CD4-positive, CD25-positive, alpha-beta regulatory T cell (primary cell): ENCODE measurements around the gene PCP4. TPM values are rescaled to one million over a fixed set of nuclear protein-coding genes. Genes with fewer than 3 reads are reported as not detected.
"Not testable (repeated sequence)": the region's sequence is repeated elsewhere in the genome, so short reads cannot be mapped to it uniquely, and the experiment has no call there.

Experiments used
- ATAC-seq, 2 donors: fragments of 150-1000 bp; cut with Tn5 transposase; one replicate each; pipeline ENCODE4 v1.10.0; 2021; ENCODE audit warnings: low read depth in 2 of 2, moderate number of reproducible peaks in 2 of 2, moderate library complexity in 1 of 2
- DNase-seq, 3 donors: peaks; one replicate each; pipeline versions ENCODE4 v3.0.0 to v3.0.0-alpha.2; 2012 to 2022; ENCODE audit warnings: mixed read lengths in 1 of 3
- H3K27ac ChIP-seq: one replicate; pipeline ENCODE4 v1.7.0; 2013; ENCODE audit warnings: mild to moderate bottlenecking, low read length; ENCODE audit not compliant: insufficient read depth, poor library complexity, severe bottlenecking
- H3K27me3 ChIP-seq: one replicate; pipeline ENCODE4 v1.7.0; 2013; ENCODE audit warnings: low read length; ENCODE audit not compliant: control insufficient read depth, insufficient read depth
- H3K36me3 ChIP-seq: one replicate; pipeline ENCODE4 v1.7.0; 2013; ENCODE audit warnings: mild to moderate bottlenecking, low read length, moderate library complexity; ENCODE audit not compliant: control insufficient read depth, insufficient read depth
- H3K4me1 ChIP-seq: 2 replicates; pipeline ENCODE4 v1.7.0; 2013; ENCODE audit warnings: mild to moderate bottlenecking, low read length; ENCODE audit not compliant: insufficient read depth, control insufficient read depth, poor library complexity, severe bottlenecking
- H3K4me3 ChIP-seq: one replicate; pipeline ENCODE4 v1.7.0; 2013; ENCODE audit warnings: low read depth, mild to moderate bottlenecking, low read length, moderate library complexity
- H3K9me3 ChIP-seq, 2 experiments: 1 replicate in 1 of 2; 2 replicates in 1 of 2; pipeline ENCODE4 v1.7.0; 2013; ENCODE audit warnings: low read length in 2 of 2, mild to moderate bottlenecking in 1 of 2, moderate library complexity in 1 of 2; ENCODE audit not compliant: control insufficient read depth in 2 of 2
- H3K27ac Mint-ChIP-seq, 3 donors: one replicate each; pipeline ENCODE4 v1.8.0; 2020 to 2022; ENCODE audit warnings: mild to moderate bottlenecking in 3 of 3, mixed read lengths in 3 of 3, moderate library complexity in 2 of 3
- H3K27me3 Mint-ChIP-seq: one replicate; pipeline ENCODE4 v1.8.0; 2022; ENCODE audit warnings: mild to moderate bottlenecking, mixed read lengths
- H3K36me3 Mint-ChIP-seq: one replicate; pipeline ENCODE4 v1.8.0; 2020; ENCODE audit warnings: mixed read lengths
- H3K4me1 Mint-ChIP-seq, 4 donors: one replicate each; pipeline ENCODE4 v1.8.0; 2020 to 2022; ENCODE audit warnings: mixed read lengths in 4 of 4, mild to moderate bottlenecking in 1 of 4
- H3K4me3 Mint-ChIP-seq, 4 donors: one replicate each; pipeline ENCODE4 v1.8.0; 2020 to 2022; ENCODE audit warnings: mild to moderate bottlenecking in 4 of 4, mixed read lengths in 4 of 4, moderate library complexity in 3 of 4
- H3K9me3 Mint-ChIP-seq, 7 donors: one replicate each; pipeline ENCODE4 v1.8.0; 2020 to 2022; ENCODE audit warnings: mixed read lengths in 7 of 7, mild to moderate bottlenecking in 3 of 7, moderate library complexity in 2 of 7
- polyA plus RNA-seq, 4 donors: library from polyadenylated mRNA; unstranded; fragments of 300-500 nt; fragmentation: Illumina TruSeq; gene quantifications; one replicate each; pipeline ENCODE4 v1.2.3, GENCODE V29; 2021
- total RNA-seq: library from RNA; stranded (reverse); gene quantifications from one replicate; pipeline ENCODE4 v1.2.3, GENCODE V29; 2022

Gene PCP4
- total and polyA plus RNA-seq, 5 donors from 2014 or later: not detected

- no peak overlapping the region for H3K27ac ChIP-seq
- no peak overlapping the region for H3K4me3 Mint-ChIP-seq
- ATAC-seq (no peak), DNase-seq (no peak)
- no peaks in the 10 kb centered on the region for H3K36me3 ChIP-seq
- no peaks in the 10 kb centered on the region for H3K4me1 ChIP-seq
- no peaks in the 10 kb centered on the region for H3K27me3 ChIP-seq
- no peaks in the 10 kb centered on the region for H3K27me3 Mint-ChIP-seq
- H3K36me3 Mint-ChIP-seq: no peaks in the 10 kb centered on the region
- no peak overlapping the region for H3K4me3 ChIP-seq
- H3K9me3 Mint-ChIP-seq: peaks cover 0 to 4% (median 2%) of the 10 kb centered on the region in 7 donors
- H3K27ac Mint-ChIP-seq: no peak overlapping the region
- no peaks in the 10 kb centered on the region for H3K9me3 ChIP-seq
- no peaks in the 10 kb centered on the region for H3K4me1 Mint-ChIP-seq
Measured at GRCh38 chr21:39885119-39885848, 18.0 kb downstream of the PCP4 start.

- Histone ChIP-seq H3K4me3 (no peak overlapping the region), H3K4me1 (no peaks in the 10 kb centered on the region), H3K9me3 (no peaks in the 10 kb centered on the region), H3K36me3 (no peaks in the 10 kb centered on the region), H3K27ac (no peak overlapping the region), H3K27me3 (no peaks in the 10 kb centered on the region)
- H3K9me3 Mint-ChIP-seq: peaks cover 0 to 6% (median 2%) of the 10 kb centered on the region in 7 donors
- ATAC-seq: no peak
- no peaks in the 10 kb centered on the region for H3K36me3 Mint-ChIP-seq
- no peak overlapping the region for H3K27ac Mint-ChIP-seq
- no peaks in the 10 kb centered on the region for H3K27me3 Mint-ChIP-seq
- DNase-seq: no peak
- H3K4me1 Mint-ChIP-seq: no peaks in the 10 kb centered on the region
- no peak overlapping the region for H3K4me3 Mint-ChIP-seq
Measured at GRCh38 chr21:39888848-39889247, 21.6 kb downstream of the PCP4 start.

- DNase-seq (no peak), ATAC-seq (no peak)
- no peaks in the 10 kb centered on the region for H3K4me1 ChIP-seq
- no peaks in the 10 kb centered on the region for H3K27me3 ChIP-seq
- no peaks in the 10 kb centered on the region for H3K4me1 Mint-ChIP-seq
- H3K36me3 Mint-ChIP-seq: no peaks in the 10 kb centered on the region
- H3K27ac ChIP-seq: no peak overlapping the region
- peaks cover 0 to 5% (median 4%) of the 10 kb centered on the region in 7 donors for H3K9me3 Mint-ChIP-seq
- no peaks in the 10 kb centered on the region for H3K27me3 Mint-ChIP-seq
- no peaks in the 10 kb centered on the region for H3K9me3 ChIP-seq
- no peak overlapping the region for H3K4me3 ChIP-seq
- H3K27ac Mint-ChIP-seq: no peak overlapping the region
- no peak overlapping the region for H3K4me3 Mint-ChIP-seq
- no peaks in the 10 kb centered on the region for H3K36me3 ChIP-seq
Measured at GRCh38 chr21:39891111-39891510, 23.9 kb downstream of the PCP4 start.

GRCh38 chr21:39891863-39892262 lies 24.6 kb downstream of the PCP4 start:
- H3K4me3 Mint-ChIP-seq, H3K4me3 ChIP-seq, H3K27me3 Mint-ChIP-seq, H3K9me3 Mint-ChIP-seq, H3K4me1 ChIP-seq, H3K27me3 ChIP-seq, ATAC-seq, H3K4me1 Mint-ChIP-seq, H3K36me3 ChIP-seq, H3K9me3 ChIP-seq, H3K27ac ChIP-seq, DNase-seq, H3K27ac Mint-ChIP-seq, H3K36me3 Mint-ChIP-seq: not testable (repeated sequence)

- H3K4me3 Mint-ChIP-seq: no peak overlapping the region
- H3K27ac Mint-ChIP-seq: no peak overlapping the region
- H3K9me3 Mint-ChIP-seq: peaks cover 0 to 4% (median 1%) of the 10 kb centered on the region in 7 donors
- no peaks in the 10 kb centered on the region for H3K4me1 Mint-ChIP-seq
- ATAC-seq (no peak), DNase-seq (no peak)
- H3K36me3 ChIP-seq: no peaks in the 10 kb centered on the region
- no peaks in the 10 kb centered on the region for H3K4me1 ChIP-seq
- H3K9me3 ChIP-seq: no peaks in the 10 kb centered on the region
- no peaks in the 10 kb centered on the region for H3K27me3 Mint-ChIP-seq
- no peaks in the 10 kb centered on the region for H3K36me3 Mint-ChIP-seq
- no peak overlapping the region for H3K27ac ChIP-seq
- no peaks in the 10 kb centered on the region for H3K27me3 ChIP-seq
- H3K4me3 ChIP-seq: no peak overlapping the region
Measured at GRCh38 chr21:39900491-39900890, 33.3 kb downstream of the PCP4 start.

GRCh38 chr21:39900911-39901310 lies 33.7 kb downstream of the PCP4 start:
- Histone ChIP-seq H3K4me1 (no peaks in the 10 kb centered on the region), H3K9me3 (no peaks in the 10 kb centered on the region), H3K27me3 (no peaks in the 10 kb centered on the region), H3K36me3 (no peaks in the 10 kb centered on the region), H3K27ac (no peak overlapping the region), H3K4me3 (no peak overlapping the region)
- Mint-ChIP-seq H3K4me1 (no peaks in the 10 kb centered on the region), H3K36me3 (no peaks in the 10 kb centered on the region), H3K4me3 (no peak overlapping the region), H3K27ac (no peak overlapping the region), H3K9me3 (peaks cover 0 to 3% (median 2%) of the 10 kb centered on the region in 7 donors), H3K27me3 (no peaks in the 10 kb centered on the region)
- ATAC-seq (no peak), DNase-seq (no peak)

- H3K36me3 Mint-ChIP-seq: no peaks in the 10 kb centered on the region
- no peak for ATAC-seq
- Histone ChIP-seq H3K27me3 (no peaks in the 10 kb centered on the region), H3K9me3 (no peaks in the 10 kb centered on the region), H3K36me3 (no peaks in the 10 kb centered on the region), H3K4me1 (no peaks in the 10 kb centered on the region), H3K27ac (no peak overlapping the region), H3K4me3 (no peak overlapping the region)
- no peak for DNase-seq
- no peak overlapping the region for H3K4me3 Mint-ChIP-seq
- no peaks in the 10 kb centered on the region for H3K27me3 Mint-ChIP-seq
- H3K27ac Mint-ChIP-seq: no peak overlapping the region
- H3K9me3 Mint-ChIP-seq: peaks cover 0 to 3% (median 2%) of the 10 kb centered on the region in 7 donors
- H3K4me1 Mint-ChIP-seq: no peaks in the 10 kb centered on the region
Measured at GRCh38 chr21:39902986-39903385, 35.7 kb downstream of the PCP4 start.

- no peak overlapping the region for H3K27ac Mint-ChIP-seq
- H3K4me3 Mint-ChIP-seq: no peak overlapping the region
- Histone ChIP-seq H3K27me3 (no peaks in the 10 kb centered on the region), H3K4me3 (no peak overlapping the region), H3K4me1 (no peaks in the 10 kb centered on the region), H3K36me3 (no peaks in the 10 kb centered on the region), H3K9me3 (no peaks in the 10 kb centered on the region), H3K27ac (no peak overlapping the region)
- DNase-seq (no peak), ATAC-seq (no peak)
- H3K4me1 Mint-ChIP-seq: no peaks in the 10 kb centered on the region
- no peaks in the 10 kb centered on the region for H3K36me3 Mint-ChIP-seq
- peaks cover 0 to 4% (median 0%) of the 10 kb centered on the region in 7 donors for H3K9me3 Mint-ChIP-seq
- no peaks in the 10 kb centered on the region for H3K27me3 Mint-ChIP-seq
Measured at GRCh38 chr21:39904457-39904856, 37.2 kb downstream of the PCP4 start.
